ENCODE results near the gene EYA2. TPM values are rescaled to one million over a fixed set of nuclear protein-coding genes. Genes with fewer than 3 reads are reported as not detected.

EYA2 gene
- total and polyA plus RNA-seq, 2 of the 4 experiments (the other 2 are of a cell fraction), result 2.3 to 5.4 TPM

GRCh38 chr20:47038566-47039560 lies 144.2 kb downstream of the EYA2 start:
- no peak overlapping the region for H2AK9ac ChIP-seq (replicated peaks; ENCODE audit: low read depth, low read length, poor library complexity)
- no peak overlapping the region for H3K27ac ChIP-seq (ENCODE audit: insufficient read depth, low read length)
- peaks cover 2% of the 10 kb centered on the region; the same call in 1 of the 2 replicates for H3K9me3 ChIP-seq (ENCODE audit: control insufficient read depth, insufficient read depth, low read length)
- WGBS, 2 experiments (ENCODE audit: extremely low coverage in 2 of 2, insufficient read length in 1 of 2), result 100% methylated on average over 3 of the region's 18 CpGs; no CpG with 5 or more reads in 1 of the 2 experiments
- H4K20me1 ChIP-seq (ENCODE audit: insufficient read depth, low read length), result no peaks in the 10 kb centered on the region
- no peak overlapping the region; the same call in 1 of the 2 replicates for H2BK120ac ChIP-seq (ENCODE audit: low read depth, low read length)
- no peak overlapping the region for H3K56ac ChIP-seq (ENCODE audit: extremely low read depth, insufficient read depth, low read length)
- BruUV-seq (replicated peaks), result no TSS peak
- no peaks in the 10 kb centered on the region for H3K79me1 ChIP-seq (ENCODE audit: low read depth in 1 of 2, low read length in 2 of 2)
- H4K91ac ChIP-seq (ENCODE audit: insufficient read depth, low read depth, low read length), result no peak overlapping the region
- H3K14ac ChIP-seq (replicated peaks; ENCODE audit: low read depth, low read length), result no peak overlapping the region
- DNase-seq (no peak), ATAC-seq (ENCODE audit: low read depth) (no peak)
- H3K23ac ChIP-seq (ENCODE audit: low read depth, low read length), result no peak overlapping the region
- no peak overlapping the region for H2AK5ac ChIP-seq (ENCODE audit: low read depth, low read length)
- H2BK20ac ChIP-seq (ENCODE audit: low read depth, low read length), result no peak overlapping the region
- in situ Hi-C loops (cut with MboI; ENCODE audit: low sequenced_read_pairs) (no loop called here), intact Hi-C loops (cut with micrococcal nuclease) (no loop called here), dilution Hi-C loops (cut with HindIII; ENCODE audit: low sequenced_read_pairs, unreplicated experiment) (no loop called here)
- peaks cover 6% of the 10 kb centered on the region; the same call in 1 of the 2 replicates for H3K4me1 ChIP-seq (ENCODE audit: control insufficient read depth, insufficient read depth, low read length)
- no peaks in the 10 kb centered on the region for H3K36me3 ChIP-seq (ENCODE audit: control insufficient read depth, insufficient read depth, low read length)
- H4K5ac ChIP-seq (ENCODE audit: low read depth, low read length), result peak overlapping the region; percentile 74; the same call in 1 of the 2 replicates
- no peak overlapping the region for H3K4ac ChIP-seq (ENCODE audit: low read depth, low read length)
- no peaks in the 10 kb centered on the region for H3K27me3 ChIP-seq (ENCODE audit: control insufficient read depth, insufficient read depth, low read length)
- ChIA-PET POLR2A (ENCODE audit: unreplicated experiment) (no interaction called here), CTCF (no interaction called here)
- no peak overlapping the region for H2BK15ac ChIP-seq (ENCODE audit: low read depth, low read length)
- H3K9ac ChIP-seq (ENCODE audit: low read depth, low read length), result no peak overlapping the region
- no peak overlapping the region for H2AFZ ChIP-seq (replicated peaks; ENCODE audit: low read length, poor library complexity)
- no peak overlapping the region for H2BK5ac ChIP-seq (ENCODE audit: low read depth, low read length, poor library complexity, severe bottlenecking)
- peak overlapping the region; percentile 39; the same call in 1 of the 2 replicates for H3K4me2 ChIP-seq (ENCODE audit: low read depth, low read length)
- H4K8ac ChIP-seq (ENCODE audit: low read depth in 2 of 2, low read length in 2 of 2), result no peak overlapping the region
- no peak overlapping the region for H3K4me3 ChIP-seq (ENCODE audit: insufficient read depth, low read depth, low read length)
- TF ChIP-seq CEBPB (IDR thresholded peaks at IDR 0.05; ENCODE audit: low read depth, low read length), result 0 out of 2 replicates have a peak, but pooled peaks have one; percentile 7
- TF ChIP-seq RCOR1 (IDR thresholded peaks at IDR 0.05; ENCODE audit: insufficient replicate concordance, low read length), result no peak
- H3K18ac ChIP-seq (ENCODE audit: low read depth, low read length), result peak overlapping the region; percentile 29; the same call in 1 of the 2 replicates
- no peaks in the 10 kb centered on the region; the same call in 1 of the 2 replicates for H3K9me1 ChIP-seq (ENCODE audit: insufficient read depth, low read length)

All from IMR-90 (cell line).